ENCODE results near the gene MINK1. TPM values are rescaled to one million over a fixed set of nuclear protein-coding genes. Genes with fewer than 3 reads are reported as not detected.

Gene MINK1
- total and polyA plus RNA-seq, 2 of the 13 experiments (the other 11 are each of a cell fraction or from before 2014, with no cell fraction given): 17.2 to 63.9 TPM

- no peak for TF ChIP-seq MLXIP (CRISPR knock-in tag; IDR thresholded peaks at IDR 0.05; ENCODE audit: borderline replicate concordance)
- peak; percentile 32 for TF ChIP-seq SMC3 (IDR thresholded peaks at IDR 0.05; ENCODE audit: low read length)
- TF ChIP-seq ZNF333 (CRISPR knock-in tag; IDR thresholded peaks at IDR 0.05; ENCODE audit: borderline replicate concordance): no peak
- no peak for TF ChIP-seq MAFK (conservative IDR thresholded peaks at IDR 0.05 in 1 of 2, IDR thresholded peaks at IDR 0.05 in 1 of 2; ENCODE audit: low read length in 2 of 2)
- TF ChIP-seq ZNF30 (CRISPR knock-in tag; IDR thresholded peaks at IDR 0.05): no peak
- peak; percentile 57 to 70; a peak in 3 of 4 replicates for TF ChIP-seq HMGXB4 (CRISPR knock-in tag; IDR thresholded peaks at IDR 0.05; ENCODE audit: borderline replicate concordance in 1 of 2, low read depth in 1 of 2)
- peak; percentile 79 for TF ChIP-seq CTCF (CRISPR knock-in tag; IDR thresholded peaks at IDR 0.05)
- no peak for TF ChIP-seq GTF3A (CRISPR knock-in tag; conservative IDR thresholded peaks at IDR 0.05)
- TF ChIP-seq AHDC1 (CRISPR knock-in tag; IDR thresholded peaks at IDR 0.05; ENCODE audit: borderline replicate concordance): no peak
- peak; percentile 47; the same call in 1 of the 2 replicates for TF ChIP-seq MYC (CRISPR knock-in tag; IDR thresholded peaks at IDR 0.05; ENCODE audit: borderline replicate concordance)
- TF ChIP-seq SETDB1 (CRISPR knock-in tag; IDR thresholded peaks at IDR 0.05; ENCODE audit: borderline replicate concordance): no peak
- no peak for TF ChIP-seq ZSCAN12 (CRISPR knock-in tag; IDR thresholded peaks at IDR 0.05)
- no peak for TF ChIP-seq DPF2 (CRISPR knock-in tag; IDR thresholded peaks at IDR 0.05; ENCODE audit: borderline replicate concordance, low read depth)
- TF ChIP-seq MED8 (CRISPR knock-in tag; IDR thresholded peaks at IDR 0.05; ENCODE audit: insufficient replicate concordance): peak; percentile 41
- peak; percentile 84 for TF ChIP-seq KDM2A (CRISPR knock-in tag; IDR thresholded peaks at IDR 0.05; ENCODE audit: borderline replicate concordance, low read depth)
These were observed 101.2 kb downstream of the MINK1 start (continued) for GRCh38 chr17:4934173-4934979.
